Muscle of leg (tissue), 11 donors: Measurements from ENCODE around the gene FHIT. TPM values are rescaled to one million over a fixed set of nuclear protein-coding genes. Genes with fewer than 3 reads are reported as not detected.
"Not testable (repeated sequence)": the region's sequence is repeated elsewhere in the genome, so short reads cannot be mapped to it uniquely, and the experiment has no call there.

Experiments used
- DNase-seq: peaks from one replicate; pipeline ENCODE4 v3.0.0; 2013
- H3K27ac ChIP-seq: one replicate; pipeline ENCODE4 v1.5.1; 2013; ENCODE audit warnings: mild to moderate bottlenecking, low read length, control low read depth
- H3K27me3 ChIP-seq: one replicate; pipeline ENCODE4 v1.6.1; 2013; ENCODE audit warnings: low read length; ENCODE audit not compliant: control insufficient read depth, insufficient read depth
- H3K36me3 ChIP-seq: one replicate; pipeline ENCODE4 v1.6.1; 2013; ENCODE audit warnings: low read length; ENCODE audit not compliant: control insufficient read depth, insufficient read depth
- H3K4me1 ChIP-seq: one replicate; pipeline ENCODE4 v1.6.1; 2013; ENCODE audit warnings: low read length; ENCODE audit not compliant: control insufficient read depth, insufficient read depth
- H3K4me3 ChIP-seq: one replicate; pipeline ENCODE4 v1.5.1; 2013; ENCODE audit warnings: low read length, control low read depth
- H3K9me3 ChIP-seq: replicated peaks from 2 replicates; pipeline ENCODE4 v1.6.1; 2013; ENCODE audit warnings: low read depth, low read length; ENCODE audit not compliant: control insufficient read depth
- WGBS: methylation state at CpG from one replicate; pipeline ENCODE4 v1.1.5; 2013; ENCODE audit warnings: missing lambda C conversion rate; ENCODE audit not compliant: insufficient coverage; 5-methylcytosine and 5-hydroxymethylcytosine counted together
- polyA plus RNA-seq, 8 donors: library from polyadenylated mRNA; unstranded; fragments of 120-200 nt; gene quantifications; one replicate each; pipeline versions ENCODE4 v1.2.1 to v1.2.3, GENCODE V29; 2013; ENCODE audit warnings: inconsistent platforms in 1 of 8, low replicate concordance in 1 of 8; ENCODE audit not compliant: insufficient read length in 8 of 8, insufficient read depth in 1 of 8
- total RNA-seq: library from RNA; stranded (reverse); fragments of 120-200 nt; gene quantifications from one replicate; pipeline ENCODE4 v1.2.4, GENCODE V29; 2013

FHIT gene
- total and polyA plus RNA-seq, 9 donors = 4.1 to 8.0 (median 5.3) TPM

DNA sequence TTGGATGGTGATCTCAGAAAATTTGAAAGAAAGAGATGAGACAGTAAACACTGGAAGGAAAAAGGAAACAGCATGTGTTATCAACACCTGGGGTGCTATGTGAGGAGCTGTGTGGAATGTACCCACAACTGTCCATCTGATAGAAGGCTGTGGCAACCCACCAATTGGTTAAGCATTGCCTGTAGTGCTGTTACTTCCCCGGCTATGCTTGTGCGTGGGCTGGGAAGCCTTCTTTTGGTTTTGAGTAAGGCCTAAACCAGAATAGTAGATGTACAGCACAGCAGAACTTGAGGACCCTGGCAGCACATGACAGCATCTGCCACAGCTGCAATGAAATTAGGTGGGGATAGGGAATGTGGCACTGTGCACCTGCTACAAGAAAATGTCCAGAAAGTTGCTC is 184.5 kb downstream of the FHIT start:
- Histone ChIP-seq H3K27me3 (no peaks in the 10 kb centered on the region), H3K27ac (no peak overlapping the region), H3K9me3 (no peaks in the 10 kb centered on the region), H3K4me1 (no peaks in the 10 kb centered on the region), H3K4me3 (no peak overlapping the region), H3K36me3 (no peaks in the 10 kb centered on the region)
- WGBS = 100% methylated on average over 2 of the region's 2 CpGs
- no peak for DNase-seq

DNA sequence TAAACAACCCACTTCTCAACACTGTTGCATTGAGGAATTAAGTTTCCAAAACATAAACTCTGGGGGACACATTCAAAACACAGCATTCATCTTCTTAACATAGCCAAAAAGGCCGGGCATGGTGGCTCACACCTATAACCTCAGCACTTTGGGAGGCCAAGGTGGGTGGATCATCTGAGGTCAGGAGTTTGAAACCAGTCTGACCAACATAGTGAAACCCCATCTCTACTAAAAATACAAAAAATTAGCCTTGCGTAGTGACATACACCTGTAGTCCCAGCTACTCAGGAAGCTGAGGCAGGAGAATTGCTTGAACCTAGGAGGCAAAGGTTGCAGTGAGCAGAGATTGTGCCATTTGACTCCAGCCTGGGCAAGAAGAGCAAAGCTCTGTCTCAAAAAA is 185.0 kb downstream of the FHIT start:
- not testable (repeated sequence) for H3K4me3 ChIP-seq, DNase-seq, H3K4me1 ChIP-seq, H3K27ac ChIP-seq, H3K27me3 ChIP-seq, H3K36me3 ChIP-seq, H3K9me3 ChIP-seq
- no CpG with 5 or more reads among the region's 2 CpGs for WGBS

DNA sequence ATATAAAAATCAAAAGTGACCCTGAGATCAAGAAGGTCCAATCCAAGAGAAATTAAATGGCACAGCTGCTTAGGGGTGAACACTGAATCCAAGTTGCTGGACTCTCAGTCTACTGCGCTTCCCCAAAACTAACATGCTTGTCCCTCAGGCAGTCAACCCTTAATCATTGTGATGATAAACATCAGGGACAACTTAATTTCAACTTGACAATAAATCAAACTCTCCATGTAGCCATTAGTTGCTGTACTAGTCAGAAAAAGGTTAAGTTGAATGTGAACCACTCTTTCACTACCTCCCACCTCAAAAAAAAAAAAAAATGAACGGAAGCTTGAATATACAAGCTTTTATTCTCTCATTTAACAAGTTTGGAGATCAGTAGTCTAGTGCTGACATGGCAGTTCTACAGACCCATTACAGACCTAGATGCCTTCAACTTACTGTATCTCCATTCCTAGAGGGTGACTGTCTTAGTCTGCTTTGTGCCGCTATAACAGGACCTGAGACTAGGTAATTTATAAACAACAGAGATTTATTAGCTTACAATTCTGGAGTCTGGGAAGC is 185.7 kb downstream of the FHIT start:
- no CpG with 5 or more reads among the region's 3 CpGs for WGBS
- Histone ChIP-seq H3K27me3 (no peaks in the 10 kb centered on the region), H3K4me1 (no peaks in the 10 kb centered on the region), H3K9me3 (no peaks in the 10 kb centered on the region), H3K27ac (no peak overlapping the region), H3K36me3 (no peaks in the 10 kb centered on the region), H3K4me3 (no peak overlapping the region)
- no peak for DNase-seq

DNA sequence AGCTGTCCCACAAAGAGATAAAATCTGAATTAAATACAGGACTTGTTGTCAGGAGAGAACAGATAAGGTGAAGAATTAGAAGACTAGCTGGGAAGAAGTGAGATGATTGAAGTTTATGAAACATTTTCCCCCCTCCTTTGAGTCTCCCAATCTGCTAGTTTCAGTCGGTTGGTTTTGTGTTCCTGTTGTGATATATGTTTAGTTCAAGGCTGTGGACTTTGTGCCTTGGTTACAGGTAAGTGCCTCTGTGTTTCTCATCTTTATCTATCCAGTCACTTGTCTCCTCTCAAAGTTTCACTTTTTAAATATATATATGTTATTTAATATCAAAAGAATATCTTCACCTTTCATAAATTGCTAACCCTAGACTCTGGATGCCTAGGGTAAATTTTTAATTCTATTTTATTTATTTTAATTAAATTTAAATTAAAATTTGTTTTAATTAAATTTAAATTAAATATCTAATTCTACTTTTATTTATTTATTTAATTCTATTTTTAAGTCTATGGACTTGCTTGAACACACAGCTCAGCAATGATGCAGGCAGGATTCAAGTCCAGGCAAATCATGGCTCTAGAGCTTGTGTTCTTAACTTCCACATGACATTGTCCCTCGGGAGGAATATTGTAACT is 190.0 kb downstream of the FHIT start:
- H3K9me3 ChIP-seq = no peaks in the 10 kb centered on the region
- no peak overlapping the region for H3K4me3 ChIP-seq
- no peak for DNase-seq
- no peaks in the 10 kb centered on the region for H3K27me3 ChIP-seq
- no peaks in the 10 kb centered on the region for H3K36me3 ChIP-seq
- WGBS = no CpG with 5 or more reads among the region's 2 CpGs
- H3K4me1 ChIP-seq = no peaks in the 10 kb centered on the region
- no peak overlapping the region for H3K27ac ChIP-seq

DNA sequence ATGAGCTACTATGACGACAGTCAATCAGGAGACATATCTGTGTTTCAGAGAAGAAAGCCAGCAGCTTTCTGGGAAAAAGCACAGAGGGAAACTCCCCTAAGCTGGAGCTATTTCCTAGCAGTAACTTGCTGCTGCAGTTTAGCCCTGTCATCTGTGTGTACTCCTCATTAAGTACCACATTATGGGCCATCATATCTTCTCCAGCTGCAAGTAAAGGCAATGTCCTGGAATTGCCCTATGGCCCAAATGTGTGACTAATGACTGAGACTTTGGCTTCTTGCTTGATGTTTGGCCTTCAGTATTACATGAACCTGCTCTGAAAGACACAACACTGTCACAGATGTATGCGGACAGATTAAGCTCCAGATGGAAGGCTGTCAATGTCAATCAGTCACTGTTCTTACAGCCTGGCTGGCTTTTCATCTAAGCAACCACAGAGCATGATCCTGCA is 190.8 kb downstream of the FHIT start:
- H3K27ac ChIP-seq = no peak overlapping the region
- no peak overlapping the region for H3K4me3 ChIP-seq
- no peaks in the 10 kb centered on the region for H3K36me3 ChIP-seq
- WGBS = 66% methylated on average over 2 of the region's 2 CpGs
- H3K27me3 ChIP-seq = no peaks in the 10 kb centered on the region
- no peaks in the 10 kb centered on the region for H3K4me1 ChIP-seq
- H3K9me3 ChIP-seq = no peaks in the 10 kb centered on the region
- no peak for DNase-seq

DNA sequence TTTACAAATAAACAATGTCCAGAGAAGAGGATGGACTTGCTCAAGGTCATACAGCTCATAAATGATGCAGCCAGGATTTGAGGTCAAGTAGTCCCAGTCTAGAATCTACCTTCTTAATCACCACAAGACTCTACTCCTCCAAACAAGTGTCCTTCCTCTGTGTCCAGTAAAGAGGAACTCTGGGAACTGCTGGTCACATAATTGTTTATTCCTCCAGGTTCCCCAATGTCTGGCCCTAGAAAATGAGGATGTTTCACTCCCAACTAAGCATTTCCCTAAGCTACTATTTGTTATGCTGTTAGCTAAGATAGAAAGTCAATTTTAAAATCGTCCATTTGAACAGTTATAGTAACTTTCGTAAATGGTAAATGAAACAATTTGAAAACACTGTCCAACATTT is 192.4 kb downstream of the FHIT start:
- Histone ChIP-seq H3K27ac (no peak overlapping the region), H3K4me3 (no peak overlapping the region), H3K27me3 (no peaks in the 10 kb centered on the region), H3K36me3 (no peaks in the 10 kb centered on the region), H3K9me3 (no peaks in the 10 kb centered on the region), H3K4me1 (no peaks in the 10 kb centered on the region)
- no CpG with 5 or more reads among the region's 2 CpGs for WGBS
- DNase-seq = no peak

DNA sequence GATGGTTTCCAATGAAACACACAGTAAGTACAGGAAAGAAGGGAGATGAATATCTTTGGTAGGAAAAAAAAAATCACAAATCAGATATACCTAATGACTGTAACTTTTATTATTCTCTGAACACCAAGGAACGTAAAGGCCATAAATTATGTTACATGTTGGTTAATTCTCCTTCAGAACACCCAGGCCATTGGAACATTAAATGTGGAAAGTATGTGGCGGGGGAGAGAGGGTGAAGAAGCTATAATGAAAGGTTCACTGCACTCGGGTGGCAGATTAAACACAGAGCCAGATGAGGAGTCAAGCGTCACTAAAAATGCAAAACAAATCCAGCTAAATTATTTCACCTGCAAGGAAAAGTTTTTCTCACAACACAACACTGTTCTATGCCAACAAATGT is 193.8 kb downstream of the FHIT start:
- no CpG with 5 or more reads among the region's 4 CpGs for WGBS
- H3K36me3 ChIP-seq = no peaks in the 10 kb centered on the region
- no peak for DNase-seq
- H3K27ac ChIP-seq = no peak overlapping the region
- H3K4me3 ChIP-seq = no peak overlapping the region
- H3K4me1 ChIP-seq = no peaks in the 10 kb centered on the region
- H3K27me3 ChIP-seq = no peaks in the 10 kb centered on the region
- no peaks in the 10 kb centered on the region for H3K9me3 ChIP-seq

DNA sequence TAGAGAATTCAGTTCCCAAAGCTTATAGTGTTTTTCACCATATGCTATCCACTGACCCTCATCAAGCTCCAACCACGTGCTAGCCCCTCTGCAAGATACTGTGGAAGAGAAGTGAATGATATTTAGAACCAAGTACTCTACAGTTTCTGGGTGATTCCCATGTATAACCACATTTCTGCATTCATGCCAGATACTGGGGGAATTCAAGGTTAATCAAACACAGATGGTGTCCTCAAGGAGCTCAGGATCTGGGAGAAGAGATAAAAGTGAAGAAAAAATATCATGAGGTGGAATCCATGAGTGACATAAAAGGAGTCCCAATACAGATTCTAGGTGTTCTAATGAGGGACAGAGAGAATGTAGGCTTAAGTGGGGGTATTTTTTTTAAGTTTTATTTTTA is 195.8 kb downstream of the FHIT start:
- Histone ChIP-seq H3K27me3 (no peaks in the 10 kb centered on the region), H3K36me3 (no peaks in the 10 kb centered on the region), H3K9me3 (no peaks in the 10 kb centered on the region), H3K27ac (no peak overlapping the region), H3K4me1 (no peaks in the 10 kb centered on the region), H3K4me3 (no peak overlapping the region)
- no CpG with 5 or more reads among the region's 1 CpG for WGBS
- DNase-seq = no peak

DNA sequence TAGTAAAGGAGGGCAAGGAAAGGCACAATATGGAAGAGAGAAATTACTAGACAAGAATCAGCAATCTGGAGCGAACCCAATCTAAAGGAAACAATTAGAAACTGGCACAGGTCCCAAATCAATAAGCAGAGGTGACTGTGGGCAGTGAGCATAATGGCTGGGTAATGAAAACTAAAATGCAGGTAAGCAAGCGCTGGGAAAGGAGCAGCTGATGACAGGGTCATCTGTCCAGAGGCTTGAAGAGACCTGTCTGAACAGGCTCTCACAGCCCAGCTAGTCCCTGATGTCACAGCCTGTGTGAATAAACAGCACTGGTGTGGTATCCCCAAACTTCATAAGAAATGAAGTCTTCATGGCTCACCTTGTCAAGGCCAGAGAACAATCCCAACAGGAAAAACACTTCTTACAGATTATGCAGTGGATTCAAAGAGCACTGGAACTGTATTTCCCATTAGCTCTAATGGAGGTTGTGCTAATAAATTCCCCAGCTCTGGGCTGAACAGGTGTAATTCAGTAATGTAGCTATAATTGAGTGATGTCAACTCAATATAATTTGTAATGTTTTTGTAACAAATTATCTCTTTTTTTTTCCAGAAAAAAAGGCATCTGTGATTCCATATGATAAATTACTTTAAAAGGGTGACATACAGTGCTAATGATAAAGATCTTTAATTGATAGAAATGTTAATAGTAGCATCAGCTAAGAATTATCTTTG is 197.3 kb downstream of the FHIT start:
- no peaks in the 10 kb centered on the region for H3K36me3 ChIP-seq
- no peaks in the 10 kb centered on the region for H3K4me1 ChIP-seq
- H3K27me3 ChIP-seq = no peaks in the 10 kb centered on the region
- no peak for DNase-seq
- WGBS = 100% methylated on average over 2 of the region's 2 CpGs
- H3K9me3 ChIP-seq = no peaks in the 10 kb centered on the region
- no peak overlapping the region for H3K4me3 ChIP-seq
- H3K27ac ChIP-seq = no peak overlapping the region

DNA sequence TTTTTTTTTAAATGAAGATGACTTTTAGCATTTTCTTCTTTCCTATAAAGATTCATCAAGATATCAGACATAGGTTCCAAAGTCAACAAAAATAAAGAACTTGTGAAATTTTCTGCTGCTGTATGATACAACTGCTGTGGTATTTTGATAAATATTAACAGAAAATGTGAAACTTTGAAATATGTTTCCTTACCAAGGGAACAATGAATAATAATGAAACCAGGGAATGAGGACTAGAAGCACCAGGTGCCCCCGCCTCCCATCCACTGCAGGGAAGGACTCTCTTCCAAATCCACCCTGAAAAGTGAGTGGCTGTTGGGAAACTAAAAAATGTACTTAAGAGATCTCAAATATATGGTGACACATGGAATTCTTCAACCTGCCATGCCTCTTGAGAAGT is 198.4 kb downstream of the FHIT start:
- H3K4me1 ChIP-seq = no peaks in the 10 kb centered on the region
- H3K4me3 ChIP-seq = no peak overlapping the region
- WGBS = no CpG with 5 or more reads among the region's 1 CpG
- no peaks in the 10 kb centered on the region for H3K9me3 ChIP-seq
- H3K27me3 ChIP-seq = no peaks in the 10 kb centered on the region
- no peak for DNase-seq
- H3K27ac ChIP-seq = no peak overlapping the region
- no peaks in the 10 kb centered on the region for H3K36me3 ChIP-seq
